HG02981 (cell line): ENCODE data around the gene PBX1.

Source experiments
- ATAC-seq: cut with Tn5 transposase; IDR thresholded peaks from one replicate; pipeline ENCODE4 v1.9.1; 2021; ENCODE audit warnings: mild to moderate bottlenecking, moderate library complexity; ENCODE audit not compliant: unreplicated experiment

Gene PBX1

DNA sequence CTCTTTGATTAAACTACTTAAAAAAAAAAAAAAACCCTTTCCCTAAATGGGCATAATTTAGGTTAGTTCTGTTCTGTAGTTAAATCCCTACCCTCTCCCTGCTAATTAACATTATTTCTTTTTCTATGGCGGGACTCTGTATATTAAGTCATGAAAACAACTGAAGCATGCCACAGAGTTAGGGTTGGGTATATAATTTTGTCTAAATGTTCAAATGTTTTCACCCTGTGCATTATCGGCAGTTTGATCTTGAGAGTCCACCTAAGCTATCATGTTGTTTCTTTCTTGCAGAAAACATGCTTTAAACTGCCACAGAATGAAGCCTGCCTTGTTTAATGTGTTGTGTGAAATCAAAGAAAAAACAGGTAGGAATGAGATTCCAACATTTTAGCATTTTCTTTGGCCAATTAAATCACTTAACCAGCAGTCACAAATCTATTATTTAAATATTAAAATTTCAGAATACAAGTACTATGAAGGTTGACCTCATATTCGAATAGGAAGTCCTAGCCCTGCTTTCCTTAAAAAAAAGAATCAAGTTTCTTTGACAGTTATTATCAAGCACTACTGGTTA is 4.0 kb downstream of the PBX1 start:
- no peak for ATAC-seq

DNA sequence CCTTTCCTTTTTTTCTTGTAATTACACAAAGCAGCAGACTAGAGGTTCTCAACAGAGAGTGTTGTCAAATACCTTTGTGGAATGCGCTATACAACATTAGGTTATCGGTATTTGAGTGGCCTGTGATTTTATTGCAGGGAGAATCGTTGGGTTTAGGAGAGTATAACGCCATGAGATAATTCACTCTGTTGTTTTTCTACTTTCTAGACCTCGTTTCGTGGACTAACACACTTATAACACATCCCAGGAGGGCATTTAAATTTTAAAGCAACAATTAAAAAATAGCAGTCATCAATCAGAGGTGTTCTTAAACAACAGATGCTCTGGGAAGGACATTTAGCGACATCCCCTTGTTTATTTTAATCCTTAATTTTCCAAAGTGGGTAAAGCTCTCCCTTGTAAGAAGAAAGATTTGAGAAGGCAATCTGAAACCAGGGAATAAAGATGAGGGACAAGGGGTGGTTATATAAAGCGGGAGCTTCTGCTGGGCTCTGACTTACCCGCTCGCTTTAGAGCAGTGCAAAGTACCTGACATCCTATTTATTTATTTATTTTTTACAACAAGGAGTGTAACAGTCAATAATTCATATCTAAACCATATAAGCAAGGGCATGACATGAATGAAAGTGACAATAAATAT is 4.9 kb downstream of the PBX1 start:
- ATAC-seq: no peak

DNA sequence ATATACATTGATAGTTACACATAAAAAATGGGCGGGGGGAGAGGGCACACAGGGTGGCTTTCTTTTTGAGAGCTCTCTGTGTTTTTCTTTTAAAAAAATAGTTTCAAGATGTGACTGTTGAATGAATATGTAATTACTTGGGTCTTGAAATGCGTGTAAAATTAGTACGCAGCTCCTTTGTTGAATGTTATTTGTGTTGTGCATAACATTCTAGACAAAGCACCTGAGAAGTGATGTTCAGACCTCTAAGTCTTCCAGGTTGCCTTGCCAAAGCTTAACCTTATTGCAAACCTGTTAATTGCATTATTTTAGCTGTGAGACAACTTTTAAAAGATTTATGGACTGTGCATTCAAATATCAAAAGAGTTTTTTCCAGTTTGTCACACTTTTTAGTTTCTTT is 5.4 kb downstream of the PBX1 start:
- ATAC-seq: no peak

DNA sequence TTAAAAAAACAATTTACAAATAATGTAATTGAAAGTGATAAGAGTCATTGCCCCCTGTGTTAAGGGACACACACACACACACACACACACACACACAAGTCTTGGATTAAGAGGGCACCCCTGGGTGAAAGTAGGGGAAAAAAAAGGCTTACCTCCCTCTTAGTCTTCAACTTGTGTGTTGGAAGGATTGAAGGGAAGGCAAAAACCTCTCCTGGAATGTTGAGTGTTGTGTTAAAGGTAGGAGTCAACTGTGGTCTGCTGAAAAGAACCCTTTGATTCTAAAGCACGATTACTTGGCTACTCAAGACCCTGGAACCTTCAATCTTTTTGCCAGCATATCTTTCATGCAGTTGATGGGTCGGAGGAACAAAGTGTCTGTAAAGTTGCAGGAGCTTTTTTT is 6.4 kb downstream of the PBX1 start:
- no peak for ATAC-seq

DNA sequence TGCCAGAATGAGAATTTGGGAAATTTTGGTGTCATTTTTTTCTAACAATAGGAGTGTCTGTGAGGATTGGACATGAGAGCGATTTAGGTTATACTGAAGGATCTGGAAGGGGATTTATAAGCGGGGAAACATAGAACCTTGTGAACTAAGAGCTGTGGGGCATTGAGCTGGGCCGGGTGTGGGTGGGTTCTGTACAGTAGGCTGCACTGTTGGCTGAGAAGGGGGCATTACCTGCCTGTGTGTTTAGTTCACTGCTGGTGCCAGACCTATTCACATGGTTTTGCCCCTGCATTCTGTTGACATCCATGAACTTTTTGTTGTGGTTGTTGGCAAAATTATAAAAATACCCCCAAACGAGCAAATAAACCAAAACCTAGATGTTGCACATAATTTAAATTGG is 8.8 kb downstream of the PBX1 start:
- no peak for ATAC-seq

DNA sequence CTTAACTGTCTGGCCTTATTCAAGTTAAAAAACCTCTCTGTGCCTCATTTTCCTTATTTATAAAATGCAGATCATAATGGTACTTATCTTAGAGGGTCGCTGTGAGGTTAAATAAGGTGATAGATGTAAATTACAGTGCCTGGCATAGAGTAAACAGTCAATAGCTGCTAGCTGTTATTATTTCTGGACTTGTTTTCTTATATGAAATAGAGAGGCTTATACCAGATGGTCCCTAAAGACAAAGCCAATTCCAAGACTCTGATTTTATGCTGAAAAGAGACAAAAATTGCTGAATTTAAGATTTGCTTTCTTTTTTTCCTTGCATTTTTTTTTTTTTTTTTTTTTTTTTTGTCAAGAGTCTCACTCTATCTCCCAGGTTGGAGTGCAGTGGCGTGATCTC is 10.3 kb downstream of the PBX1 start:
- ATAC-seq: no peak

DNA sequence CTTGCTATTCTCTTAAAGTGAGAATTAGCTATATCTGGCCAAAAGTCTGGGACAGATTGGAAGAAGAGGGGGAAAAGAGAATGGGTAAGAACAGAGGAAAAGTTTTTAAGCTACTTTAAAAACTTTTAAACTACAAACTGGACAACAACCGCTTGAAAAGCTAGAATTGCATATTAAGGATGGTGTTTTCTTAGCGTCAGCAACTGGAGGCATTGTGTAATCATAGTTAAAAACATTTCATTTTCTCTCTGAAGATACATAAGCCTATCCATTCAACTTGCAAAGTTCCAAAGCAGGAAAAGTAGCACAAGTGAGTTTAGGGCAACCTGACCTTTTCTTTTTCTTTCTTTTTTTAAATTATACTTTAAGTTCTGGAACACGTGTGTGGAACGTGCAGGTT is 10.9 kb downstream of the PBX1 start:
- no peak for ATAC-seq

DNA sequence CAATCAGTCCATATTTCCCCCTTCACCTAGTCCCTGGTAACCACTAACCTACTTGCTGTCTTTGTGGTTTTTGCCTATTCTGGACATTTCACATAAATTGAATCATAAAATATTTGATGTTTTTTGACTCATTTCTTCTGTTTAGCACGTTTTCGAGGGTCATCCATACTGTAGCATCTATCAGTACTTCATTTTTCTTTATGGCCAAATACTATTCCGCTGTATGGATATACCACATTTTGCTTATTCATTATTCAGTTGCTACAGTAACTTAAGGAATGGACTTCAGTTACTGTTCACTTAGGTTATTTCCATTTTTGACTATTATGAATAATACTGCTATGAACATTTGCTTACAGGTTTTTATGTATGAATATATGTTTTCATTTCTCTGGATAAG is 12.3 kb downstream of the PBX1 start:
- no peak for ATAC-seq

DNA sequence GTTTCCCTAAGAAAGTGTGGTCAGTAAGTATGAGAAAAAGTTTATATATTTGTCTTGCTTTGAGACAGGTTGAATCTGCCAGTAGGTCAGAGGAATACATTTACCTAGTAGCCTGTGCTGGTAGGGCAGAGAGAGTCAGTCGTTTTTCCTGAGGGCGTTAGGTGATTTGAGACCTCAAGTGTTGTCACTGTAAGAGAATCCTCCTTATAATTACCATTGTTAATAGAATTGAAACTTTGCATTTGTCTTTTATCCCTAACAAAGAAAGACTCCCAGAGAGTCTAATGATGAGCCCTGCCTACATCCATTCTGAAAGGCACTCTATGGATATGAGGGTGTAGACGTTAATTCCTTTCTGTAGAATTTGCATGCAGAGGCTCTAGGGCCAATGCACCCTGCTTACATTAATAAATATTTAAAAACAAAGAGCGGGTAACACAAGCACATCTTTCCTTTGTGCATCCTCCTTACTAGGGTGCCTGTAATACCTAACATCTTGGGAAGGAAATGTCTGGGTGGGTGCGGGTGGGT is 16.4 kb downstream of the PBX1 start:
- no peak for ATAC-seq

DNA sequence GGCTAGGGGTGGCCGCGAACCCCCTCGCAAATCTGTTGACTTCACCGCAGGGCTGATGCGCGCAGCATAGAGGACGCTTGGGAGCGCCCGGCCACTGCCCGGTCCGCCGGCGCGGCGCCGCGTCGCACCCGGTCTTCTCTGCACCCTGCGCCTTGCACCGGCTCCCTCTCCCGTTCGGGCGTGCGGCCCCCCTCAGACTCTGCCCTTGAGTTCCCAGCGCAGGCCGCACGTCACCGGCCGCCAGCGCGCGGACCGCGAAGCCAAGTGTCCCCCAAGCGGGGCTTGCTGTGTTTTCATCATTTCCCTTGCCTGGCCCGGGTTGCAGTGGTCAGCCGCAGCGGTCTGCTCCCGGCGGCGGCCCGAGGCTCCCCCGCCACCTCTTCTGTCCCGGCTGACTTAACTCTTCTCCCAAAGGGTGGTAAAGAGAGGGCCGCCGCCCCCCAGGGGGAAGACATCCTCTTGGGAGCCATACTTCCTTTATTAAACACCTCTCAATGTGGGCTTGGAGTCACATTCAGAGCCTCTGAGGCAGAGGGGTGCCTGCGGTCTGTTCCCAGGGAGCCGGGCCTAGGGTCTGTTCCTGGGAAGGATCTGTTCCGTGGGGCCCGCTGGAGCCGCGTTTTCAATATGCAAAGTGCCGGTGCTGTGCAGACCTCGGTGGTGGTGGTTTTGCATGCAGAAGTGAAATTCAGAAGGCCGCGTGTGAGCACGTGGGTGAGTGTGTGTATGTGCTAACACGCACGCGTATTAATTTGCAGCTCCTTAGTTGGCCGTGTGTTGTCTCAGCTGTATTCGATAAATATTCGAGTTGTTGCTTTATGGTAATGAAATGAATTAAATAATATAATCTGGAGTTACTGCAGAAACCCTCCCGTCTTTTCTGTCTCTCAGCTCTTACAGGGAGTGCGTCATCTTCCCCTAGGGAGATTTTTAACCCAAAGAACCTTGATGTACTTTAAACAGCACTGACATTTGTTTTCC is 17.6 kb downstream of the PBX1 start:
- ATAC-seq: no peak

DNA sequence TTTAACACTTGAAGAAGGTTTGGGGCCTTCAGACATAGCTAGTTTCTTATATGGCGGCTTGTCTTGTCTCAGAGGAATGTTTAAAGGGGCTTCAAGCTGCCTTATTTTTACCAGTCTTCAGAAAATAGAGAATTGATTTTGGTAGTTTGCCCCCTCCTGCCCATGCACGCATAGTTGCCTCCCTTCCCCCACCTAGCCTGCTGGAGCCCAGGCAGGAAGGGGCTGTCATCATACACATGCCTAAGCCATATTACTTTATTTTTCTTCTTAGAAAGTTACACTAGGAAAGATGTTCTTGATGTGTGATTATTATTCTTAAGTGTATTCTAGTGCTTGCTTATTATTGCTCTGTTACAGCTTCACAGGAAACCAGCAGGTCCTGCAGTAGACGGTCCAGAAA is 18.3 kb downstream of the PBX1 start:
- ATAC-seq: no peak

DNA sequence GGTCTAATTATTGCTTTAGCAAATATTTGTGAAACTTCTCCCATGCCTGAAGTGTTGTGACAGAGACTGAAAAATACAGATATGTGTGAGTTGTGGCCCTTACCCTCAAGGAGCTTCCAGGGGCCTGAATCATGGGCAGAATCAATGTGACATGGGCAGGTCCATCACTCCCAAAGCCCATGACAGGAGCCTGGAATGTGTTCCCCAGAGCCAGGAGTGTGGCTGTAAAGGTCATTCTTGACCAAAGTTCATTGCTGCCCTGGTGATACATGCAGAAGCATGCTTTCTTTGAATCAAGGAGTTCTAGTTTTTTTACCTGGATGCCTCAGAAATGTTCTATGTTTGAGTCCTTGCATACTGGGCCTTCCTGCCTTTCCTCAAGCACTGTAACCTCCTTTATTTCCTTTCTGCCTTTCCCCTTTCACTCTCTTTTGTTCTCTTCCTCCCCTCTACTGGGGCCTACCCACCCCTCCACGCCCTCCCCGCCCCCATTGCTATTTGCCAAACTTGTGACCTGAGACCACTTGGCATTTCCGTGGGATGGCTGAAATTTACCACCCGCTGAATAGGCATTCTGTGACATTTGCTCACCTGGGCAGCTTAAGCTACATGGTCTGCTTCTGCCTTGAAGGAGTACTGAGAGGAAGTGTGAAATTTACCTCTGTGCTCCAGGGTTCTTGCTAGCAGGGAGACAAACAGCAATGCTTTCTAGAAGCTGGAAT is 19.7 kb downstream of the PBX1 start:
- no peak for ATAC-seq

DNA sequence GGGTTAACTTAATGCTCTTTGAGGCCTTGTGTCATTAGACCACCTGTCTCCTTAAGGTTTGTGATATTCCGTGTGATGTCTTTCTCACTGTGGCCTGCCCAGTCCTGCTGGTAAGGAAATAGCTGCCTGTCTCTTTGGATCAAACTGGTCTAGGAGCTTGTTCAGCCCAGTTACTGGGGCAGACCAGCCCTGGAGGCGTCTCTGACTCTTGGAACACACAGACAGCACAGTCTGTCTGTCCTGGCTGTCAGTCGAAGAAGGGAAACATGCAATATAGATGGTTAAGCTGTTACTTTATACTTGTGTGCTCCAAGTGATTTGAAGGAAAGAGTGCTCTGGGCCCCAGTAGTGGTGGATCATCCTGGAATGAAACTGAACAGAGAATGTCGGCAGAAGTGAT is 20.4 kb downstream of the PBX1 start:
- no peak for ATAC-seq

DNA sequence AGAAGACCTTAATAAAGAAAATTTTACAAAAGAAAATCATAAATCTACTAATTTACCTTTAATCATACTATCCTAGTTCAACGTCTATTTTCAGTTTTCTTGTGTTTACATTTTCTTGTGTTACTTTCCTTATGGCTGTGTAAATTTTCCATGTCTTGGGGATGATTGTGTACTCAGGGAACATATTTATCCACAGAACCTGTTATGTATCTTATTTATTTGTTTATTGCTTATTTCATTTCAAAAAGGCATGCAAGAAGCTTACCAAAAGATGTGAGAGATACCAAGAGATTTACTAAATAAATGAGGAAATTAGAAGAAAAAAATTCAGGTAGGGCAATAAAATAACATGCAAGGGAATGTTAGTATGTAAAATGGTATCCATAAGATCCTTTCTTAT is 22.8 kb downstream of the PBX1 start:
- ATAC-seq: no peak

DNA sequence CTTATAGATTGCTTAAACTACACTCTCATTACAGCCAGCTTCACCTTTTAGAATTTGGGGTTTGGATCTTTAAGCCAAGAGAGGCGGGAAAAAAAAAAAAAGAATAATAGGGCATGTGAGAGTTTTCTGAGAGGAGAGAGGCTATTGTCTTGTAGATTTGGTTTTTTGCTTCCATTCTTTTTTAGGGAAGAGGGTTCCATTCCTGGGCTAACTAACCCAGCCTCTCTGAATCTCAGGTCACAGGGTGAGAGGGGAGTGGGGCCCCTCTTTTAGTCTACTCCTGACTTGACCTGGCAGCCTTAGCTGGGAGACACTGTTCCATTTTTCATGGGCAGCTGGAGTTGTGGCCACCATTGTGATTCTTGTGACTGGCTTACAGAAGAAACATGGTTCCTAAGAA is 24.2 kb downstream of the PBX1 start:
- no peak for ATAC-seq

DNA sequence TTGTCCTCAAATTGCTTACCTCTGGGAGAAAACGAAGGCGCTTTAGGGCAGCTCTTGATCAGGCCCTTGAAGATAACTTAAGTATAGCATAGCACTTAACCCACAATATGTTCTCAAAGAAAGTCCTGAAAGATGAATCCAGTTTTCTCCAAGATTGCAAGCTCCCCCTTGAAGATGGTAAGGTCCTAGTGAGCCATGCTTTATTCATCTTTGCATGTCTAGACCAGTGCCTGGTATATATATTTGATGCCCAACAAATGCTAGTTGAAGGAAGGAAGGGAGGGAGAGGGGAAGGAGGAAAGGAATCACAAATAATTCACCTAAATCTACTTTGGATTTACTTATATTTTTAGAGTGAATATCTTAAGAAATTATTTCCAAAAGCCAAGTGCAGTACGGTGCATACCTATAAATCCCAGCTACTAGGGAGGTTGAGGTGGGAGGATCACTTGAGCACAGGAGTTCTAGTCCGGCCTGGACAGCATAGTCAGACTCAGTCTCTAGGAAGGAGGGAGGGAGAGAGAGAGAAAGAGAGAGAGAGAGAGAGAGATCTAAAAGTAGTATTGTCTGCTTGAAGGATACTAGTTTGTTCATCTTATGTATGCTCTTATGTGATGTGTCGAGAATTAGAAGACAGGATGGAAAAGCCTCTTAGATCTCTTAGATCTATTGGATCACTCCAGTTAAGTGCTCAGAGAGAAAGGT is 25.0 kb downstream of the PBX1 start:
- ATAC-seq: no peak

DNA sequence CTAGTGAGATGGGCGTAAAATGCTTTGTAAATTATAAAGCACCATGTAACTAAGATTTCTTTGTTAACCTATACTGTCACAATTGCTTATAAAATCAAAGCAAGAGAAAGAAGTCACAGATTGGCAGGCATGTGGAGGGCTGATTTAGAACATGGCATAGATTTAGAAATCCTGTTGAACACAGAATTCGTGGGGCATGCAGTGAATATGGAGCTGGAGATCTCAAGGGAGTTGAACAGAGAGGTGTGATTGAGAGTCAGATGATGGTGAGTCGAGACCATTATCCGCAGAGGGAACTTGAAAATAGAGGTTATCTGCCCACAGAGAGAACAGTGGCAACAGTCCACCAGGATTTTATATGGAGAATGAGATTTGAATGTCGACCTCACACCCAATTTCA is 27.6 kb downstream of the PBX1 start:
- no peak for ATAC-seq

DNA sequence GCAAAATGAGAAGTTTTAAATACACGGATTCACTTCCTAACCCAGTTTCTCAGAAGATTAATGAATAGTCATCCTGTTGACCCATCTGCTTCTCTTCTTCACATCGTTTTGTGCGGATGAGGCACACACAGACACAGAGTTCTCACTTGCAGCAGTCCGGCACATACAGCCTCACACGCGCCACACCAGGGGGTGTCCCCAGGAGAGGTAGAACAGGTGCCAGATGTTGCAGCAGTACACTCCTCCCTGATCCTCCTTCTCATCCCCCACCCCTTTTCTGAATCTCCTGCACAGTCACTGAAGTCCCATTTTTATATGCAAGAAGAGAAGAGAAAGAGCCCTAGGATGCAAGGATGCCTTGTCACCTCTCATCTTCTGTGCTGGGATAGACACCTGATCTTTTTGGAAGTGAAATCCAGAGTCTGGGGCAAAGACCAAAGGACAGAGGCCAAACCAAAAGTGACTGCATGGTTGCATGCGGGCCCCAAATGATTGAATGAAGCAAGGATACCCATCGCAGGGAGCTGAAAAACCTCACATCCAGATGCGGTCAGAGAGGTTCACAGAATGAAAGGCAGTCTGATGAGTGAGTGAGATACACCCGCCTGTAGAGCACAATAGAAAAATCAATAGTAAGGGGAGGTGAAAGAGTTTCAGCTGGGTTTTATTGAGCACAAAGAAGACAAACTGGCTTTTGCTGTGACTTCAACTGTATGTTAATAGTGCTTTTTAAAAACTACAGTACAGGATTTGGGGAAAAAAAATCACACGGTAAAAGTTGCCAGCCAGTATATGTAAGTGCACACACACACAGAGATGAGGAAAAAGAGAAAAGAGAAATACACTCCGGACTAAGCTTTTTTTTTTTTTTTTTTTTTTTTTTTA is 28.9 kb downstream of the PBX1 start:
- no peak for ATAC-seq

DNA sequence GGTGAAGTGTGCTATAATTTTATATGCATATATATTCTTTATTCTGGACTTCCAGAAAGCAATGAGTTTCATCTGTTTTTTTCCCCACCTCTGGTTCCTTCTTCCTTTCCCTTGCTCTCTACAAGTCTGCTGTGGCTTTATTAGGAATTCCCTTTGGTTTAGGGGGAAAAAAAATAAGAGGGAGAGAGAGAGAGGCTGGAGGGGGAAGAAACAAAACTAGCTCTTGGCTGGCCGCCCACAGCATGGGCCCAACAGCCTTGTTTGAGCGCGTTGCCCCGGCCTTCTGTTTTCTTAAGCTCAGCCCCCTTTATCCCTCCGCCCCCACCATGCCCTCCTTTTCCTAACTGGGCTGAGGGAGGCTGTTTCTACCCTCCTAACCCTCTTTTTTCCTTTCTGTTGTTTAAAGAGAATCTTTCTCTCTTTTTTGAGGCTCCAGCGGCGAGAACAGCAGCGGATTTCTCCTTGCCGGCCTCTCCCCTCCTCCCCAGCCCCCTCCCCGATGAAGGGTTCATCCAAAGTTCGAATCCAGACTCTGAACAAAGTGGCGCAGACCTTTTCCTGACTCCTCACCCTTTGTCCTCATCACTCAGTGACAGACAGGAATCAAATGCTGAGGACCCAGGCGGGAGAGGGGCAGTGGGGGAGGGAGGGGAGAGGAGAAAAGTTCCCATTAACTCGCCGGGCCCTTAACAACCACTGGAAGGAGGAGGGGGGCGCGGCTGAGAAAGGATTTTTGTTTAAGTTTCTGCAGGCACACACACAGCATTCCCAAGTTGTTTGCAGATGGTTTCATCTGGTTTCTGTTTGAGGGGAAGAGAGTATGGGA is 29.7 kb downstream of the PBX1 start:
- ATAC-seq: no peak
